ENCODE data around the gene CRISPLD2.

CRISPLD2 gene

DNA sequence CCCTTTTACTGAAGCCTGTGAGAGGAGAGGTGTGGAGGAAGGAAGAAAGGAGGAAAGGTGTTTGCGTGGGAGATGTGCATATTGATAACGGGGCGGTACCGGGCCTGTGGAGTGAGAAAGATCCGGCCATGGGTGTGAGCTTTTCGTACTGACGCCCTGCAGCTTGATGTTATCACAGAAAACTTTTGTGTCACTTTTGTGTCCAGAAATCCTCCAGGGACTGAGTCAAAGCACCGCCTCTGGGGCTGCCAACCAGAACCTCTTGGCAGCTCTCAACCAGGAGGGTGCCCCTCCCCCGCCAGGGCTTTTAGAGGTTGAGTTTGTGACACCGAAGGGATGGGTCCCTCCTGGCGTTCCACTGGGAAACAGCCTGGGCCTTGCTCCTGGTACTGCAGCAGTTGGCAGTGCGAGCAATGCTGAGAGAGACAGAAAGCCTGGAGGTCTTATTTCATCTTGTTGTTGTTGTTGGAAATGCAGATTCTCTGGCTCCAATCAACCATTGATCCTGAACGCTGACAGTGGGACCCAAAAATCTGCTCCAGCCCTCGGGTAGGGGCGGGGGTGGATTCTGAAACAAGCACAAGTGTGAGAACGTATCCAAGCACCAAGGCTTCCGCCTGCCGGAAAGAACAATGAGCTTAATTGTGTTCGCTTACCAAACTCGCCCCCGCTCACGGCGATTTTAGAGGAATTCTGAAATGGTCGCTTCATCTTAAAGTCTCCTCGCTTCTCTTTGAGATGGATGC lies 65.0 kb downstream of the CRISPLD2 start:
- peak; percentile 26 for DNase-seq (ENCODE audit: low spot score)

DNA sequence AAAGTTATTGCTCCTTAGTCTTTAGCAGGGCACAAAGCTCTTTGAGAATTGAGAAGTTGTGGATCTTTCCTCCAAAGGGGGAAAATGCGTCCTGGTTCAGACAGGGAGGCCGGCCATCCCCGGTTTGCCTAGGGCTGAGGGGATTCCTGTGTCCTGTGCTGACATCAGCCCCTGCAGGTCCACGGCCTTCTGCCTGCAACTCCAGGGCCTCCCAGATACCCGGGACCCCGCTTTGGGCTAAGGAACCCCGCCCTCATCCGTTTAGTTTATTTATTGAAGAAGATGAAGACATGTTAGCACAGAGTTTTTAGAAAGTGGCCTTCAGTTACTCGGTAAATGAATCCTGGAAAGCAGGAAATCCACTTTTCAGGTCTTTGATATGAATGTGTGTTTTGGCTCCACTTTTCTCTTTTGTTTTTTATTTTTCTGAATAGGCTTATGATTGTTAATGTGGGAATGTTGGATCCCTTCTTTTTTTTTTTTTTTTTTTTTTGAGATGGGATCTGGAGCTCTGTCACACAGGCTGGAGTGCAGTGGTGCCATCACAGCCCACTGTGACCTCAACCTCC lies 65.6 kb downstream of the CRISPLD2 start:
- DNase-seq (ENCODE audit: low spot score): no peak

DNA sequence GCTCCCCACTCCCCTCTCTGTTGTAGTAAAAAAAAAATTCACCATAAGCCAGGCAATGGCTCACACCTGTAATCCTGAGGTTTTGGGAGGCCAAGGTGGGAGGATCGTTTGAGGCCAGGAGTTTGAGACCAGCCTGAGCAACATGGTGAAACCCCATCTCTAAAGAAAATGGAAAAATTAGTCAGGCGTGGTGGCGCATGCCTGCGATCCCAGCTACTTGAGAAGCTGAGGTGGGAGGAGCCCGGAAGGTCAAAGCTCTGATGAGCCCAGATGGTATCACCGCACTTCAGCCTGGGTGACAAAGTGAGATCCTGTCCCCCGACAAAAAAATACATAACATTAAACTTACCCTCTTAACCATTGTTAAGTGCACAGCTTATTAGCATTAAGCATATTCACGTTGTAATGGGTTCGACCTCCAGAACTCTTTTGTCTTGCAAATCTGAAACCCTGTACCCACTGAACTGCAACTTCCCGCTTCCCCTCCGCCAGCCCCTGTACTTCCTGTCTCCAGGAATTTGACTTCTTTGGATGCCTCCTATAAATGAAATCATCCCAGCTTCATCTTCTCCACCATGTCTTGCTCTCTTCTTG lies 66.8 kb downstream of the CRISPLD2 start:
- DNase-seq (ENCODE audit: low spot score): no peak

DNA sequence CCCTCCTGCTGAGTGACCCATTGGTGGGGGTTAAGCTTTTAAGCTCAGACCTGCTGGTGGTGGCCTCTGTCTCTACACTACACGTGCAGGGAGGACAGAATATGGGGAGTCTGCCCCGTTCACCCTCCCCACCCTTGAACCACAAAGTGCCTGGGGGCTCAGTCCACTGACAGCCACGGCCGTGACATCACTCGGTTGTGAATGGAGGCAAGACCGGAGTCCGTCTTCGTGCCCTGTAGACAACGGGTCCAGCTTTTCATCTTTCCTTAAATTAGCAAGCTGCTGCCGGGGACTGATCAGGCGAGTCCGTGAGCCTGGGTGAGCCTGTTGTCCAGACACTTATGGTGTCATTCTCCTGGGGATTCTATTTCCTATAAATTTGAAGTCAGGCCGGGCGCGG lies 67.4 kb downstream of the CRISPLD2 start:
- no peak for DNase-seq (ENCODE audit: low spot score)

DNA sequence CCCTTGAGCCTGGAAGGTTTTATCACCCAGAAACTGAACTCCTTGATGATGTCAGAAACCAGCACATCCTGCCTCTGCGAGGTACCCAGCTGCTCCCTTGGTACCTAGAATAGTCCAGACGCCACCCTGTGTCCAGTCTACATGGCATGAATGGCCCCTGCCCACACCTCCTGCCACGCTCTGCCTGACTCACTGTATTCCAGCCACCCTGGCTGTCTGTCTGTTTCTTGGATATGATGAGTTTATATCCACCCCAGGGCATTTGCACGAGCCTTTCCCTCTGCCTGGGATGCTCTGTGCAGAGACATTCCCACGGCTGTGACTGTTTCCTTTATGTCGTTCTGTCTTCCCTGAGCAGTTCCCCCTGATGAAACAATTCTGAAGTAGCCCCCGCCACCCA lies 68.7 kb downstream of the CRISPLD2 start:
- DNase-seq (ENCODE audit: low spot score): no peak

DNA sequence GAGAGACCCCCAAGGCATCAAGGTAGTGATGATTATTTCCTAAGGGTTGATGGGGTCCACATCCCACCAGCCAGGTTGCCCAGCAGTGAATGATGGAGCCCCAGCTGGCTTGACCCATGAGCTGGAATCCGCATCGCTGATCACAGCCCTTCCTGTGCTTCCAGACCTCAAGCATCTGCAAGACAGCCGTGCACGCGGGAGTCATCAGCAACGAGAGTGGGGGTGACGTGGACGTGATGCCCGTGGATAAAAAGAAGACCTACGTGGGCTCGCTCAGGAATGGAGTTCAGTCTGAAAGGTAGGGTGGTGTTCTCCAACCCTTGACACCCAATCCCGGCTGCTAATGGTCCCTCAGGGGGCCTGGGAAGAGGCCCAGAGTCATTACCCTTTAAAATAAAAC lies 69.3 kb downstream of the CRISPLD2 start:
- DNase-seq (ENCODE audit: low spot score): no peak

DNA sequence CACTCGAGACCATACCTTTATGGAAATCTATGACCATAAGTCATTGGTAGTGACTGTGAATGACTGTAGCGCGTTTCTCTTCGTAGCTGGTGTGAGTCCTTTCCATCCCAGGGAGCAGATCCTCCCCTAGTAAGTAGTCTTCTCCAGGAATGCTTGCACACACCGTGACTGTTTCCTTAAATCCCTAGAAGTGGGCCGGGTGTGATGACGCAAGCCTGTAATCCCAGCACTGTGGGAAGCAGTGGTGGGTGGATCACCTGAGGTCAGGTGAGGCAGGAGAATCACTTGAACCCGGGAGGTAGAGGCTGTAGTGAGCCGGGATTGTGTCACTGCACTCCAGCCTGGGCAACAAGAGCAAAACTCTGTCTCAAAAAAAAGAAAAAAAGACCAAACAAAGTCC lies 70.6 kb downstream of the CRISPLD2 start:
- no peak for DNase-seq (ENCODE audit: low spot score)

DNA sequence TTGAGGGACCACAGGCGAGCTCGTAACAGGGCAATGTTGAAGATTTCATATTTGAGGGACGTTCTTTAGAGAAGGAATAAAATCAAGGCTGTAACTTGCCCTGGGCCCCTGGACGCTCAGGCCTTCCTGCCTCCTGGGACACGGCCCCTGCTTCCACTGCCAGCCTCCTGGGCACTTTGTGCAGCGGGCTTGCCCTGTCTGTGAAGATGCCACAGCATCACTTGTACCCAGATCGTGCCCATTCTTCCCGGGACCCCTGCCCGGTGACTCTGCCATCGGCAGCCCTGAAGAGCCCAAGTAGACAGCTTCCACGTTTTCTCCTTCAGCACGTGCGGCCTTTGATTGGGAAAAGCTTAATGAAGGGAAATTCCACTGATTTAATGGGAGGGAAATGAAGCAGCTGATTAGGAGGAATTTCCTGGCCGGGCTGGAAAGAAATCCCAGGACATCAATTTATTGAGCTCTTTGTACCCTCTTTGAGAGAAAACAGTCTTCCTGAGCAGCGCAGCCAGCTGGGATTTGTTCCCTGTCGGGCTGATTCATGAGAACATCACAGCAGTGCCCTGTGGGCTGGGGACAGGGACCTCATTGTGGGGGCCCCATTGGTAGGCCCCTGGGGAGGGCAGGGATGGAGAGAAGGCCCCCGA lies 71.5 kb downstream of the CRISPLD2 start:
- no peak for DNase-seq (ENCODE audit: low spot score)

DNA sequence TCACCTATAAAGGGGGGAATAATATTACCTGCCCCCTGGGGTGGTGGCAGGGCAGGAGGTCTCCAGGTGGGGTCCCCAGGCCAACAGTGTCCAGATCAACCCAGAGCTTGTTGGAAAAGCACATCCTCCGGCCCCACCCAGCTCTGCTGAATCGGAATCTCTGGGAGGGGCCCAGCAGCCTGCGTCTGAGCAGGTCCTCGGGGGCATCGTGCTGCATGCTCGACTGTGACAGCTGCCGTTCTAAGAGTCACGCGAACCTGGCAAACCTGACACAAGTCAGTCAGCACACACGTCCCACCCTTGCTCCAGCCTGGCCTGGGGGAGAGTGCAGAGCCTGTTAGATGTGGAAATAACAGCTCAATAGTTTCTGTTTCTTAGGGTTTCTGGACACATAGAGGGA lies 72.3 kb downstream of the CRISPLD2 start:
- DNase-seq (ENCODE audit: low spot score): no peak

DNA sequence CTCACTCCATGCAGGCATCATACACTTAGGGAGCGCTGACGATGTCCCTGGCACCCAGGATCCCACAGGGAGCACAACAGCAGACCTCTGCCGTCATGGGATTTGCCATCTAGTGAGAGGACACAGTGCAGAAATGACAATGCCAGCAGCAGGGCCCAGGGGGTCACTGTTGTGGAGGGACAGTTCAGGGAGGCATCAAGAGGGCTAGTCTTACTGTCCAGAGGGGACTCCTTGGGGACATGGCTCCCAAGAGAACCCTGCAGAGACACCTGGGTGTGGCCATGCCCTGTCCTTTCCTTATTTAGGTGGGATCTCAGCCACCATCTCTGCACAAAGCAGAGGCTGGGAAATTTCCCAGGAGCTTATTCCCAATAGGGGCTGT lies 73.7 kb downstream of the CRISPLD2 start:
- DNase-seq (ENCODE audit: low spot score): no peak

DNA sequence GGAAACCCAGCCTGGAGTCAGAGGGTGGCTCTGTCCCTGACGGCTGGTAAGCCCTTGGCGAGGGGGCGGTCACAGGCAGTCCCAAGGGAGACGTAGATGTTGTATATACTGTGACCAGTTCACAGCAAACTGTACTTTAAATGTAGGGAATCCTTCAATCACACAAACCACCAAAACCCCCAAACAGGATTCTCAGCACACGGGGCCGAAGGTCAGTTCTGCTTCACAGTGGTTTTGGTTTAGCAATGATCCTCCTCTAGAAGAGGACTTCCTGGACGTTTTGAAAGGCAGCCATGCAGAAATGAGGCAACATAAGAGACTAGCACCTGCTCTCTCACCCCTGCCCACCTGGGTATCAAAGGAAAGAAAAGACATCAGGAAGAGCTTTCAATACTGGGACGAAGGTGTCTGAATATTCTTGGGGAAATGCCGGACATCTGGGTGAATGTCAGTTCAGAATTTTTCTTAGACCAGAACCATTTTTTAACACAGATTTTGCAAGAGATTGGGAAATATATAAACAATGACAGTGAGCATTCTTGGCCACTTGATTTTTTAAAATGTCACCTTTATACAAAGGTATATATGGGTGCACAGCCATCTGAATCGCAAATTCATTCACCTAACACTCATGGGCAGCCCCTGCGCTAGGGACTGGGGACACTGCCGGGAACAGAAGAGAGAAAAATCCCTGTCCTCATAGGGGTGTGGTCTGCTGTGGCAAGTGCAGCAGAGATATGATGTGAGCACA lies 74.2 kb downstream of the CRISPLD2 start:
- no peak for DNase-seq (ENCODE audit: low spot score)

DNA sequence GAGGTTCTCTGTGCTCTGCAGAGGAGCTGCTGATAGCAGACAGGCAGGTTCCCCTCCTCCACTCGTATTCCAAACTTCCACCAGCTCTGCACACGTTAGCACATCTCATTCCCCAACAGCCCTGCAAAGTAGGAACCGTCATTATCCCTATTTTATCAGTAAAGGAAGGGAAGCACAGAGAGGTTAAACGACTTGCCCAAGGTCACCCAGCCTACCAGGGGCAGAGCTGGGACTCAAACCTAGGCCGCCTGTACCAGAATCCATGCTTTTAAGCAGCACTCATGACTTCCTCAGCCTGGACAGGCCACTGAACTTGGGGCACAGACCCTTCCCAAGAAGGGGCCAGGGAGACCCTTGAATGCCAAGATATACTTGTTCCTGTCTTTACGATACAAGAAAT lies 75.2 kb downstream of the CRISPLD2 start:
- no peak for DNase-seq (ENCODE audit: low spot score)

DNA sequence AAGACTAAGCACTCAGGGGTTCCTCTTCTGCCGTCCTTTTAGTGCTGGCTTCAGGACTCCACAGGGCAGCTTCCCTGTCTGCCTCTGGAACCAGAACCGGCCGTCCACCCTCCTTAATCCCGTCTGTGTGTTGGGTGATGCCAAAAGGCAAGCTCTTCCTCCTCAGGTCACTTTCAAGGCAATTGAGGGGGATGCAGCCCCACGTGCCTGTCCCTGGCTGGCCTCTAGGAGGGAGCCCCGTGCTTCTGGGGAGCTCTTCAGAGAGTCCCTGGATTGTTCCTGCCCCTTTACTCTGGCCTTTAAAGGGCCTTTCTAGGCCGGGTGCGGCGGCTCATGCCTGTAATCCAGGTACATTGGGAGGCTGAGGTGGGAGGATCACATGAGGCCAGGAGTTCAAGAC lies 77.1 kb downstream of the CRISPLD2 start:
- DNase-seq (ENCODE audit: low spot score): no peak

DNA sequence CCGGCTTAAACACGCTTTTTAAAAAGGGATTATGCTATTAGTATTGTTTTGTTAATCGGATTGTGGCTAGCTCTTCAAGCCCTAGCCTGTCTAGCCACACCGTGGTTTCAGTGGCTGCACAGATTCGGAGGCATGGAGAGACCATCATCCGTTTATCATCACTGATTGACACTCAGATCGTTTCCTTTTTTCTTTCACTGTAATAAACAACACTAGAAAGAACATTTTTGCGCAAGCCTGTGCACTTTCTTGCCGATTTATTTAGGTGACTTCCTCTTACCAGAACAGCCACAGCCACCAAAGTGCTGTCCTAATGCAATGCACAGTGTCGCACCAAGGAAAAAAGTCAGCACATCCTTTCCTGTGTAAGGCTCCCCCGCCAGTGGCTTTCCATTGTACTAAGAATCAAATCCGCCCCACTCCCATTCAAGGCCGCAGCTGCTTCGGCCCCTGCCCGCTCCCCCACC lies 78.2 kb downstream of the CRISPLD2 start:
- no peak for DNase-seq (ENCODE audit: low spot score)

DNA sequence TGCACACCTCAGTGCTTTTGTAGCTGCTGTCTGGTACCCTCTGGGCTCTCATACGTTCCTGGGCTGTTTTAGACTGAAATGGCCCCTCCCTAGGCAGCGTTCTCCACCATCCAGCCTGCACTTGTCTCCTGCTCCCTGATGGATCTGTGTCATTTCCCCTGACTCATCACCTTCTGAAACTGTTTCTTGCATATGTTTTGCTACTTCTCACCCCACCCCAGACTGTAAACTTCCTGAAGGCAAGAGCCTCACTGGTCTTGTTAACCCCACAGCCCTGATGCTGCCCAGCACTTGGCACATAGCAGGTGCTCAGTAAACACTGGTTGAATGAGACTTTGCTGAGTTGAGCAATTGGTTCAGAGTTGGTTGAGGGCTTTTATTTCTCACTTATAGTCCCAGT lies 78.7 kb downstream of the CRISPLD2 start:
- DNase-seq (ENCODE audit: low spot score): peak; percentile 62

DNA sequence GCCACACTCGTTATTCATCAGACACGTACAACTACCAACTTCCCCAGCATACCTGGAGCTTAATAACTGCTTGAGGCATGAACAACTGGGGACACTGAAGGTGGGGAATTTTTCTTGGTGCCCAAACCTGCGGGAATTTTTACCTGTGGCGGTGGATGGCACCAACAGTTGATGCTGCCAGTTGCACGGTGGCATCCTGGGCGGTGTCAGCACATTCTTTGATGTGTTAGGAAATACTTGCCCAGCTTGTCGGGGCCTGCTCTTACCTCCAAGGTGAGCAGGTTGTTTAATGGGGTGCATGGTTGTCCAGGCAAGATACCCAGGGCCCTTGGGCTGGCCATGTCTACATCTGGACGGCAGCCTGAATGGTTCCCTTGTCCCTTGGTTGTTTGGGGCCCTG lies 79.6 kb downstream of the CRISPLD2 start:
- no peak for DNase-seq (ENCODE audit: low spot score)

DNA sequence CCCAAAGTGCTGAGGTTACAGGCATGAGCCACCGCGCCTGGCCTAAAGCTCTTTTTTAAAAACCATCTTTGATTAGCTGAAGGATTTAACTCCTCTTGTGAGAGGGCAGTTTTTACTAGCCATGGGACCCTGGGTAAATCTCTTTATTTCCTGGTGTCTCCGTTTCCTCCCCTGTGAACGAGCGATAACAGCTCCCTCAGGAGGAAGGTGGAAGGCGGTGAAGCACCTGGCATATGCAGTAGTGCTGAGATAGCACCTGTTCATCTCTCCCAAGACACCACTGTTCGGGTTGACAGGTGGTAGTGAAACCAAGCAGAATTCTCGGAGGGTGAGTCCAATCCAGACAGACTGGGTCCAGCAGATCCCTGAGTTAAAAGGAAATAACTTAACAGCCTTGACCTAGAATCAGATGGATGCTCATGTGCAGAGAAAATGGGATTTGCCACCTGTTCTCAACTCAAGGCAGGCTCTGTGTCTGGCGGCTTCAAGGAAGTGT lies 86.2 kb downstream of the CRISPLD2 start:
- DNase-seq (ENCODE audit: low spot score): no peak

DNA sequence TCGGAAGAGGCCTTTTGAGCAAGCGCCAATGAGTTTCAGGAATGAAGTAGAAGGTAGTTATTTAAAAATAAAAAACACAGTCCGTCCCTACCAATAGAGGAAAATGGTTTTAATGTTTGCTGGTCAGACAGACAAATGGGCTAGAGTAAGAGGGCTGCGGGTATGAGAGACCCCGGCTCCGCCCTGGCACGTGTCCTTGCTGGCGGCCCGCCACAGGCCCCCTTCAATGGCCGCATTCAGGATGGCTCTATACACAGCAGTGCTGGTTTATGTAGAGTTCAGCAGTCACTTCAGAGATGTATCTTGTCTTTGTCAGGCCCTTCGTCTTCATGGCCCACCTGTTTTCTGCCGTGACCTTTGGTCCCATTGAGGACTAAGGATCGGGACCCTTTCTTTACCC lies 87.3 kb downstream of the CRISPLD2 start:
- DNase-seq (ENCODE audit: low spot score): no peak

DNA sequence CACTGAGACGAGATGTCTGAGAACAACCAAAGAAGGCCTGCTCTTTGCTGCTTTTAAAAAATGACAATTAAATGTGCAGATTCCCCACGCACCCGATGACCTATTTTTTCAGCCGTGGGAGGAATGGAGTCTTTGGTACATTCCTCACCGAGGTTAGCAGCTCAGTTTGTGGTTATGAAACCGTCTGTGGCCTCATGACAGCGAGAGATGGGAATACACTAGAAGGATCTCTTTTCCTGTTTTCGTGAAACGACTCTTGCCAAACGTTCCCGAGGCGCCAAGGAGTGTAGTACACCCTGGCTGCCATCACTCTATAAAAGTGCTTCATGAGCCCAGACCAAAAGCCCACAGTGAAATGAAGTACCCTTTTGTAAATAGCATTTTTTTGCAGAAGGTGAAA lies 87.8 kb downstream of the CRISPLD2 start:
- DNase-seq (ENCODE audit: low spot score): no peak

DNA sequence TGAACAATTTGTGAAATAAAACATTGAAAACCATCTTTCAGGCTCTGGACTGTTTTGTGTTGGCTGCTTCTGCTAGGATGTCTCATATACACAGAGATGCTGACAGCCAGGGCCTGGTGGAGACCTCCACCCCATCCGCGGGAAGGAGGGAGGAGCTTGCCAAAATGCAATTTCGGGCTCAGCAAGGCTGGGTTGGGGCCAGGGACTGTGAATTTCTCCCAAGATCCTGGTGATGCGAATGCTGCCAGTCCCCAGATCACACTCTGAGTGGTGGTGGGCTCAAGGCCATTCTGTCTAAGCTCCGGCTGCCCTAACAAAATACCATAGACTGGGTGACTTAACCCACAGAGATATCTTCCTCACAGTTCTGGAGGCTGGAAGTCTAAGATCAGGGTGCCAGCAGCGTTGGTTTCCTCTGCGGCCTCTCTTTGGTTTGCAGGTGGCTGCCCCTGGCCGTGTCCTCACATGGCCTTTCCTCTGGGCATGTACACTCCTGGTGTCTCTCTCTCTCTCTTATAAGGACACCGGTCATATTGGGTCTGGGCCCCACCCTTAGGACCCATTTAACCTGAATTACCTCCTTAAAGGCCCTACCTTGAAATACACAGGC lies 89.8 kb downstream of the CRISPLD2 start:
- DNase-seq (ENCODE audit: low spot score): no peak

DNA sequence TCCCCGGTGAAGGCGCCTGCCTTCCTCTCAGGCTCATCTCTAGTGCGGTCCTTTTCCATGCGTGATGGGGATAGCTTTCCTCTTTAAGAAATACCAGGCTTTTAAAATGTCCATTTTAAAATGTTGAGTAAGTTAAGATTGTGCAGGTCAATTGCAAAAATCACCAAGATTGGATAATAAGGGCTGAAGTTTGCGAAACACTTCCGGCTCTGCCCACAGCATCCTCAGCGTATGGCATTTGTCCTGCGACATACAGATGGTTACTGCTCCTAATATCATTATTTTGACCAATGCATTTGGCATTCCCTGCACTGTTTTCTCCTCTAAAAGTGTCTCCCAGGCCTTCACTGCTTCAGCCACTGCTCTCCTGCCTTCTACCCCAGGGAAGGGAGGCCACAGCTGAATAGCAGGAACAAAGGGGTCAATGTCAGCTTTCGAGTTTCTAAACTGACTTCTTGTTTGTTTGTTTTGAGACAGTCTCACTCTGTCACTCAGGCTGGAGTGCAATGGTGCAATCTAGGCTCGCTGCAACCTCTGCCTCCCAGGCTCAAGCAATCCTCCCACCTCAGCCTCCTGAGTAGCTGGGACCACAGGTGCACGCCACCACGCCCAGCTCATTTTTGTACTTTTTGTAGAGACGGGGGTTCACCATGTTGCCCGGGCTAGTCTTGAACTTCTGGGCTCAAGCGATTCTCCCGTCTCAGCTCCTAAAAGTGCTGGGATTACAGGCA lies 91.9 kb downstream of the CRISPLD2 start:
- DNase-seq (ENCODE audit: low spot score): no peak

Data from kidney capillary endothelial cell (primary cell).